IPS-NIHi7 (cell line): ENCODE measurements around the gene KCNB1.

ENCODE experiments used
- DNase-seq: peaks from one replicate; pipeline ENCODE4 v3.0.0; 2012; ENCODE audit warnings: mixed read lengths; ENCODE audit errors: extremely low spot score

KCNB1 gene

GRCh38 chr20:49351775-49352174 is 130.7 kb downstream of the KCNB1 start:
- no peak for DNase-seq

GRCh38 chr20:49349694-49350252 is 132.7 kb downstream of the KCNB1 start:
- no peak for DNase-seq

GRCh38 chr20:49349078-49349477 is 133.4 kb downstream of the KCNB1 start:
- DNase-seq = no peak

GRCh38 chr20:49348563-49348962 is 133.9 kb downstream of the KCNB1 start:
- no peak for DNase-seq

- no peak for DNase-seq
These were observed 135.3 kb downstream of the KCNB1 start for GRCh38 chr20:49347156-49347555.

- DNase-seq = no peak
These were observed 135.8 kb downstream of the KCNB1 start for GRCh38 chr20:49346682-49347081.

- DNase-seq = no peak
These were observed 136.9 kb downstream of the KCNB1 start for GRCh38 chr20:49345524-49345923.

- no peak for DNase-seq
These were observed 137.5 kb downstream of the KCNB1 start for GRCh38 chr20:49344975-49345374.

- DNase-seq = no peak
These were observed 138.3 kb downstream of the KCNB1 start for GRCh38 chr20:49344140-49344539.

- DNase-seq = no peak
These were observed 139.2 kb downstream of the KCNB1 start for GRCh38 chr20:49343246-49343645.

- DNase-seq = no peak
These were observed 142.1 kb downstream of the KCNB1 start for GRCh38 chr20:49340161-49340966.

- no peak for DNase-seq
These were observed 143.3 kb downstream of the KCNB1 start for GRCh38 chr20:49339123-49339522.

GRCh38 chr20:49338061-49338460 is 144.4 kb downstream of the KCNB1 start:
- no peak for DNase-seq

GRCh38 chr20:49337357-49337756 is 145.1 kb downstream of the KCNB1 start:
- DNase-seq = no peak

- DNase-seq = no peak
These were observed 145.7 kb downstream of the KCNB1 start for GRCh38 chr20:49336786-49337185.

- no peak for DNase-seq
These were observed 147.0 kb downstream of the KCNB1 start for GRCh38 chr20:49335476-49335875.

GRCh38 chr20:49330701-49331615 is 151.5 kb downstream of the KCNB1 start:
- no peak for DNase-seq

GRCh38 chr20:49328790-49329189 is 153.7 kb downstream of the KCNB1 start:
- no peak for DNase-seq

- no peak for DNase-seq
These were observed 156.4 kb downstream of the KCNB1 start for GRCh38 chr20:49326026-49326425.

- no peak for DNase-seq
These were observed 158.2 kb downstream of the KCNB1 start for GRCh38 chr20:49324306-49324705.

- DNase-seq = peak; percentile 48
These were observed 158.7 kb downstream of the KCNB1 start for GRCh38 chr20:49323622-49324238.

- DNase-seq = peak; percentile 75
These were observed 162.0 kb downstream of the KCNB1 start for GRCh38 chr20:49320460-49320859.
